H1 (cell line): ENCODE results near the gene PROZ. TPM values are rescaled to one million over a fixed set of nuclear protein-coding genes. Genes with fewer than 3 reads are reported as not detected.

Source experiments
- CBX8 ChIP-seq: fragments of 300-800, 300-1000 bp; sonication (generic); IDR thresholded peaks from 2 replicates; pipeline ENCODE4 v1.7.1; 2016; ENCODE audit warnings: low read depth, low read length, borderline replicate concordance
- EZH2 ChIP-seq: fragments of 200-600 bp; sonication (generic); IDR thresholded peaks from 2 replicates; pipeline ENCODE4 v1.7.1; 2012; ENCODE audit warnings: low read depth, mild to moderate bottlenecking, moderate library complexity, low read length, inconsistent platforms; ENCODE audit not compliant: severe bottlenecking
- RXRA ChIP-seq: IDR thresholded peaks from 2 replicates; pipeline ENCODE4 v1.6.1; 2011; ENCODE audit warnings: low read depth, mild to moderate bottlenecking, low read length, moderate library complexity; ENCODE audit not compliant: insufficient read depth
- TAF7 ChIP-seq: optimal IDR thresholded peaks from 2 replicates; pipeline ENCODE3; 2011; ENCODE audit warnings: low read depth, mild to moderate bottlenecking, inconsistent platforms, low read length, moderate library complexity, borderline replicate concordance
- ZNF274 ChIP-seq: IDR thresholded peaks from 2 replicates; pipeline ENCODE4 v1.7.0; 2012; ENCODE audit warnings: low read length, borderline replicate concordance; ENCODE audit errors: extremely low read depth
- polyA plus RNA-seq, 7 experiments: library from polyadenylated mRNA; depleted of rRNA in 3 of 7; stranded (reverse) in 5 of 7; unstranded in 2 of 7; fragments of >200 nt in 5 of 7; fragments of 200-250 nt in 2 of 7; gene quantifications; 1 replicate in 5 of 7; 2 replicates in 1 of 7; 4 replicates in 1 of 7; pipeline versions ENCODE4 v1.2.1 to v1.2.3, GENCODE V29; 2011 to 2013; ENCODE audit warnings: missing spikeins in 2 of 7, mixed read lengths in 2 of 7
- total RNA-seq: library from RNA; stranded (reverse); fragmentation: NEBNext Ultra II Directional; extraction: Animal tissue kit (Norgen Biotek cat#: 25700); gene quantifications from 2 replicates; pipeline ENCODE4 v1.2.1, GENCODE V29; 2021

The PROZ gene
- total and polyA plus RNA-seq, 2 of the 8 experiments (the other 6 are each of a cell fraction or from before 2014, with no cell fraction given) = not detected

- no peak for TF ChIP-seq TAF7
- TF ChIP-seq RXRA = no peak
- no peak for TF ChIP-seq ZNF274
- no peak for TF ChIP-seq EZH2
- no peak for TF ChIP-seq CBX8
Measured at GRCh38 chr13:113192902-113193301, 34.5 kb downstream of the PROZ start (continued).
